ENCODE data around the gene ERGIC3.
A peak's percentile ranks its signal among the peaks of the same experiment; 100 is the strongest.
"Not testable (repeated sequence)": the region's sequence is repeated elsewhere in the genome, so short reads cannot be mapped to it uniquely, and the experiment has no call there.

ERGIC3 gene

DNA sequence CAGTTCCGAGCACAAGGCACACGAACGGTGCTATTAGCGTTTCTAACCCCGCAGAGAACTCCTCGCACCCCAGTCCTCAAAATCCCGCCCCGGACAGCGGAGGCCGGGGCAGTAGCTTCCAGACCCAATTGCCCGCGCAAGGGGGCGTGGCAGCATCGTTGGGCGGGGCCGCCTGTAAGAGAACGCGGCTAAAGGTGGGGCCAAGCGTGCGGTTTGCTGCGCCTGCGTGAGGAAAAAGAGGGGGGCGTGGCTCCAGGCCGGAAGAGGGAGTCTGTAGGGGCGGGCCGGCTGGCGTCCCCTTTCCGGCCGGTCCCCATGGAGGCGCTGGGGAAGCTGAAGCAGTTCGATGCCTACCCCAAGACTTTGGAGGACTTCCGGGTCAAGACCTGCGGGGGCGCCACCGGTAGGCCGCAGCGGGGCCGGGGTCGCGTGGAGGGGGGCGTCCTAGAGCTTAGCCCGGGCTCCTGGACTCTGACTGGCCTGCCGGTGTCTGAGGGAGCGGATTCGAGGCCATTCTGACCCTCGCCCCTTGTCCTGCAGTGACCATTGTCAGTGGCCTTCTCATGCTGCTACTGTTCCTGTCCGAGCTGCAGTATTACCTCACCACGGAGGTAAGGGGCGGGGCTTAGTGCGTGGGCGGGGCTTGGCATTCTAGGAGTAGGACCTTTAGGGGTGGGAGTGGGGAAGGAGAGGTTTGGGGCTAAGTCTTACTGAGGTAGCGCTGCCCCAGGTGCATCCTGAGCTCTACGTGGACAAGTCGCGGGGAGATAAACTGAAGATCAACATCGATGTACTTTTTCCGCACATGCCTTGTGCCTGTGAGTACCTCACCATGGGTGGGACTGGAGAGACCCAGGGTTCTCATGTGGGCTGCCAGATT, at the start of gene ERGIC3:
Gene ERGIC3 (plus strand): TSS at position 296 of the 880 bp plus-strand sequence. CDS start 20 bp downstream, at position 316.
- peak; percentile 95 for DNase-seq

DNA sequence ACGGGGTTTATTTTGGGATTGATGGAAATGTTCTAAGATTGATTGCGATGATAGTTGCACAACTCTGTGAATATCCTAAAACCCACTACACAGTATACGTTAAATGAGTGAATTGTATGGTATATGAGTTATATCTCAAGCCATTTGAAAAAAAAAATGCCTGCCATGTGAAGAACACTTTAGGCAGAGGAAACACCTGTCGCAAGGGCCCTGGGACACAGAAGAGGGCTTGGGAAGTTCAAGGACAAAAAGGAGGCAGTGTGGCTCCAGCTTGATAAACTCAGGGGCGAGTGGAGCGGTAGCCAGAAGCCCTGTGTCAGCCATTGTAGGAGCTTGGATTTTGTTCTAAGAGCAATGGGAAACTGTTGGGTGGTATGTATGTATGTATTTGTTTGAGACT, 49.5 kb upstream of the ERGIC3 start:
- DNase-seq = no peak

- no peak for DNase-seq
Measured at GRCh38 chr20:35496481-35496880, 45.4 kb upstream of the ERGIC3 start.

GRCh38 chr20:35497320-35497719, 44.6 kb upstream of the ERGIC3 start:
- DNase-seq = no peak

DNA sequence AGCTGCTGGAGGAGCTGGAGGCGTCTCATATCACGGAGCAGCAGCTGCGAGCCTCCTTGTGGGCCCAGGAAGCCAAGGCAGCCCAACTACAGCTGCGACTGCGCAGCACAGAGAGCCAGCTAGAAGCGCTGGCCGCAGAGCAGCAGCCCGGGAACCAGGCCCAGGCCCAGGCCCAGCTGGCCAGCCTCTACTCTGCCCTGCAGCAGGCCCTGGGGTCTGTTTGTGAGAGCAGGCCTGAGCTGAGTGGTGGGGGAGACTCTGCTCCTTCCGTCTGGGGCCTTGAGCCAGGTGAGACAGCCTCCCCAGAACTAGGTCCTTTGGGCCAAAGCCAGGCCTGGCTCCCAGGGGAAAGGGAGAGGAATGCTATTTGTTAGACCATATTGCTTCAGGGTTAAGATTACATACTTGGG, 44.1 kb upstream of the ERGIC3 start:
- DNase-seq = no peak

- DNase-seq = no peak
Measured at GRCh38 chr20:35499271-35499670, 42.6 kb upstream of the ERGIC3 start.

- DNase-seq = no peak
Measured at GRCh38 chr20:35502352-35502751, 39.5 kb upstream of the ERGIC3 start.

DNA sequence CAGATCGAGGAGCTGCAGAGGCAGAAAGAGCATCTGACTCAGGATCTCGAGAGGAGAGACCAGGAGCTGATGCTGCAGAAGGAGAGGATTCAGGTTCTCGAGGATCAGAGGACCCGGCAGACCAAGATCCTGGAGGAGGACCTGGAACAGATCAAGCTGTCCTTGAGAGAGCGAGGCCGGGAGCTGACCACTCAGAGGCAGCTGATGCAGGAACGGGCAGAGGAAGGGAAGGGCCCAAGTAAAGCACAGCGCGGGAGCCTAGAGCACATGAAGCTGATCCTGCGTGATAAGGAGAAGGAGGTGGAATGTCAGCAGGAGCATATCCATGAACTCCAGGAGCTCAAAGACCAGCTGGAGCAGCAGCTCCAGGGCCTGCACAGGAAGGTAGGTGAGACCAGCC, 38.6 kb upstream of the ERGIC3 start:
- DNase-seq = no peak

DNA sequence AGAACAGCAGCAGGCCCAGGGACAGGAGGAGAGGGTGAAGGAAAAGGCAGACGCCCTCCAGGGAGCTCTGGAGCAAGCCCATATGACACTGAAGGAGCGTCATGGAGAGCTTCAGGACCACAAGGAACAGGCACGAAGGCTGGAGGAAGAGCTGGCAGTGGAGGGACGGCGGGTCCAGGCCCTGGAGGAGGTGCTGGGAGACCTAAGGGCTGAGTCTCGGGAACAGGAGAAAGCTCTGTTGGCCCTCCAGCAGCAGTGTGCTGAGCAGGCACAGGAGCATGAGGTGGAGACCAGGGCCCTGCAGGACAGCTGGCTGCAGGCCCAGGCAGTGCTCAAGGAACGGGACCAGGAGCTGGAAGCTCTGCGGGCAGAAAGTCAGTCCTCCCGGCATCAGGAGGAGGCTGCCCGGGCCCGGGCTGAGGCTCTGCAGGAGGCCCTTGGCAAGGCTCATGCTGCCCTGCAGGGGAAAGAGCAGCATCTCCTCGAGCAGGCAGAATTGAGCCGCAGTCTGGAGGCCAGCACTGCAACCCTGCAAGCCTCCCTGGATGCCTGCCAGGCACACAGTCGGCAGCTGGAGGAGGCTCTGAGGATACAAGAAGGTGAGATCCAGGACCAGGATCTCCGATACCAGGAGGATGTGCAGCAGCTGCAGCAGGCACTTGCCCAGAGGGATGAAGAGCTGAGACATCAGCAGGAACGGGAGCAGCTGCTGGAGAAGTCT, 37.9 kb upstream of the ERGIC3 start:
- DNase-seq = no peak

- no peak for DNase-seq
Measured at GRCh38 chr20:35504751-35505150, 37.1 kb upstream of the ERGIC3 start.

- no peak for DNase-seq
Measured at GRCh38 chr20:35506179-35506578, 35.7 kb upstream of the ERGIC3 start.

DNA sequence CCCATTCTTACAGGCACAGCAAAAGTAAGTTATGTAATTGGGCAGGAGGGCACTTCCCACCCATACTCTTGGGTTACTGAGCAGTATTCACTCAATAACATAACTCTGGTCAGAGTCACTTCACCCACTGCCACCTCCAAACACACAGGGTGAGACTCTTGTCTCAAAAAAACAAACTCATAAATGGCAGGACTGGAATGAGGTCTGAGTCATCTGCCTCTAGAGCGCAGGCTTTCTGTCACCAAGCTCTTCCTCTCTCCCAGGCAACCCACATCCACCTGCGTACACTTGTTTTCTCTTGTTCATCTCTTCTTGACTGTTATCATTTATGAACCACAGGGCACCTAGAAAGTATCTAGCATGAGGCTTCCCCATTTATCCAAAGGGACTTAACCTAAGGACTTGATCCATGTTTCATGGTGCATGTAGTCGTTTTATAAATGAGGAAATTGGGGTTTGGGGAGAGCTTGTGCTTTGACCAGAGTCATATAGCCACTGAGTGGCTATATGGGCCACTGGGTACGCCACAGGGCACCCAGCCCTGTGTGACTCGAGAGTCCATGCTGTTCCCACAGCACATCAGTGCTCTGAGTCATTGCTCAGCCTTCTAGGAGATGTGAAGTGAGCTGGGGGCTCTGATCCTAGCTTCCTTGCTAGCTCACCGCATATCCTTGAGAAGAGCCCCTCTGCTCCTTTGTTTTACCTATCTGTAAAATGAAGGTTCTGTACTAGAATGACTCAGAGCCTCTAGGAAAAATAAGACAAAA, 34.8 kb upstream of the ERGIC3 start:
- no peak for DNase-seq

DNA sequence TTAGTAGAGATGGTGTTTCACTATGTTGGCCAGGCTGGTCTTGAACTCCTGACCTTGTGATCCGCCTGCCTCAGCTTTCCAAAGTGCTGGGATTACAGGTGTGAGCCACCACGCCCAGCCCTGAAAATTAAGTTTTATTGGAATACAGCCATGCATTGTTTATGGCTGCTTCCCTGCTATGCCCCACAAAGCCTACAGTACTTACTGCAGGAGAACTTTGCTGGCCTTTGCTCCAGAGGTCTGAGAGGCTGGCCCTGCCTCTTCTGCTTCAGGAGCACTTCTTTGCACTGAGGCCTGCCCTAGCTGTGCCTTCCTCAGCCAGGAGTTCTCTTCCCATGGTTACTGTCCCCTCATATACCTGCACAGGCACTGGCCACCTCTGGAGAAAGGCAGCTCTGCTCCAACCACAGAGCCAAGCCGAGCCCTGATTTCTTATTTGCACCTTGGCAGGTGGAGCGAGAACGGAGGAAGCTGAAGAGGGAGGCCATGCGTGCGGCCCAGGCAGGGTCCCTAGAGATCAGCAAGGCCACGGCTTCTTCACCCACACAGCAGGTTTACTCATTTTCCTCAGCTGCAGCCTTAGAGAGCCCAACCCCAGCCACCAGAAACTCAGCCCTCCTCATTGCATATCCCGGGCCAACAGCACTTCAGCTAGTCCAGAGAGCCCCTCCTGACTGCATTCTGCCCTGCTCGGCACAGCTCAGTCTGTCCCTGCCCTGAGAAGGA, 33.2 kb upstream of the ERGIC3 start:
- no peak for DNase-seq

DNA sequence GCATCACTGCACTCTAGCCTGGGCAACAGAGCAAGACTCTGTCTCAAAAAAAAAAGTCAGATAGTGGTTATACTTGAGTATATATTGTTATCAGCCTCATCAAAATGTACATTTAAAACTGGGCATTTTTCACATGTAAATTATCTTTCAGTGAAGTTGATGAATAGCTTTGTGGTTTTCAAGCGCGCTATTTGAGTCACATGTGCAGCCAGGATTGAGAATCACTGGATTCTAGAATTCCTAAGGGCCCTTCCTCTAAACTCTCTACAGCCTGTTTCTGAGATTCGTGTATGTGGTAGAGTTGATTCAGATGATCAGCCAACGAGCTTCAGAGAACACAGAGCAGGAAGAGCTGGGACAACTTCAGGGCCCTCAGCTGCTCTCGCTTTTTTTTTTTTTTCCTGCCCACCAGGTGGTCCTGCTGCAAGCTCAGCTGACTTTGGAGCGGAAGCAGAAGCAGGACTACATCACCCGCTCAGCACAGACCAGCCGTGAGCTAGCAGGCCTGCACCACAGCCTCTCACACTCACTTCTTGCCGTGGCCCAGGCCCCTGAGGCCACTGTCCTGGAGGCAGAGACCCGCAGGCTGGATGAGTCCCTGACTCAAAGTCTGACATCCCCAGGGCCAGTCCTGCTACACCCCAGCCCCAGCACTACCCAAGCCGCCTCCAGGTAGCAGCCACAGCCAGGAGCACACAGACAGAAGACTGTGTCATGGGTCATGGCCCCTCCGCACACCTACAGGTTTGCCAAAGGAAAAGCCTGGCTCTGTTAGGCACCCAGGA, 30.7 kb upstream of the ERGIC3 start:
- no peak for DNase-seq

- no peak for DNase-seq
Measured at GRCh38 chr20:35511814-35512420, 30.0 kb upstream of the ERGIC3 start.

GRCh38 chr20:35514371-35514932, 27.4 kb upstream of the ERGIC3 start:
- no peak for DNase-seq

DNA sequence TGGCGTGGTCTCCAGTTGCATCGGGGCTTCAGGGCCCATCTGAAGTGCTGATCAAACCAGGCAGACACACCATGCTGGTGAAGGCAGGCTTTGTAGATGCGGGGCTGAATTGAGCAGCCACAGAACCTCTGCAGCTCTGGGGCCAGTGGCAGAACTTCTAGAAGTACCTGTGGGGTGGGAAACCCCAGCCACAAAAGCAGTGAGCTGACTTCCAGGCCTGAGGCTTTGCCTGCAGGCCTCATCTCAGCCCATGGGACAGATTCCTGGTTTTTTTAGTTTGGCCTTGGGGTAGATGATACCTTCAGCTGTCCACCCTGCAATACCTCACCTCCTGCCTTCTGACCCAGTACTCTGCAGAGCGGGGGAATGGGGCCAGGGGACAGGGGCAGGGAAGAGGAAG, 26.5 kb upstream of the ERGIC3 start:
- no peak for DNase-seq

- no peak for DNase-seq
Measured at GRCh38 chr20:35515949-35516645, 25.8 kb upstream of the ERGIC3 start.

DNA sequence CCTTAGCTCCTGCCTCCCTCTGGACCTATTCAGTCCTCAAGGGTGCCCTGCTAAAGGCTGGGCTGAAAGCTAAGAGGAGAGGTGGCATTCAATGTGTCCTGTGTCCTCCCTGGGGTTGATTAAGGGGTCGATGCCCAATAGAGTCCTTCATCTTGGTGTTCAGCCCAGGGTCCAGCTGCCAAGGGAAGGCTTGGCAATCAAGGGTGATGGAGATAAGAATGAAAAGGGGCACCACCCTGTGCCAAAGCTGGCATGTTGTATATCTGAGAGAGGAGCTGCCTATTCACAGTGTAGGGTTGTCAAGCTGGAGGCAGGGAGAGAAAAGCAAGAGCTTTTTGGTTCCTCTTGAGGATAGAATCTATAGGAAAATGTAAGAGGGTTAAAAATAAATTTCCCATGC, 24.8 kb upstream of the ERGIC3 start:
- no peak for DNase-seq

DNA sequence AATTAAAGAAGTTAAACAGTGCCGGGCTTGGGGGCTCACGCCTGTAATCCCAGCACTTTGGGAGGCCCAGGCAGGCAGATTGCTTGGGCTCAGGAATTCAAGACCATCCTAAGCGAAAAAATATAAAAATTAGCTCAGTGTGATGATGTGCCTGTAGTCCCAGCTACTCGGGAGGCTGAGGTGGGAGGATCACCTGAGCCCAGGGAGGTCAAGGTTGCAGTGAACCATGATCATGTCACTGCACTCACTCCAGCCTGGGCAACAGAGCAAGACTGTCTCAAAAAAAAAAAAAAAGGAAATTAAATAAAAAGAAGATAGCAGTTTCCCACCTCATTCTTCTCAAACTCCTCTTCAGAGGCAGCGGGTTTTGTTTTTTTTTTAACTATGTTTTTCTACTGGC, 24.1 kb upstream of the ERGIC3 start:
- not testable (repeated sequence) for DNase-seq

Data from activated T-cell treated with anti-CD3 and anti-CD28 coated beads for 4 hours (primary cell).